IMR-90 (cell line): ENCODE results near the gene MYH10. TPM values are rescaled to one million over a fixed set of nuclear protein-coding genes. Genes with fewer than 3 reads are reported as not detected.

Experiments used
- ATAC-seq: fragments of 200-7000 bp; cut with Tn5 transposase; 2 replicates; pipeline ENCODE4 v1.9.1; 2020; ENCODE audit warnings: low read depth, mild to moderate bottlenecking, moderate library complexity
- BruUV-seq: library from RNA; stranded (reverse); fragments of 400-500 nt; replicated peaks from 2 replicates; lab custom pipeline; 2021; lab: Mats Ljungman, UMichigan
- CTCF ChIA-PET: fragments of 300-600 bp; formaldehyde crosslinking; extraction: SDS; loops from one replicate; lab custom pipeline; 2021; ENCODE audit warnings: antibody characterized with exemption; lab: Yijun Ruan, JAX
- POLR2A ChIA-PET: fragments of 300-600 bp; sonication (Branson Sonifier 250); formaldehyde crosslinking; loops from one replicate; lab custom pipeline; 2022; ENCODE audit warnings: antibody characterized with exemption; ENCODE audit not compliant: unreplicated experiment; lab: Charles Lee
- DNase-seq: peaks from one replicate; pipeline ENCODE4 v3.0.0; 2013
- H2AFZ ChIP-seq: replicated peaks from 2 replicates; pipeline ENCODE3; 2013; ENCODE audit warnings: low read length, mild to moderate bottlenecking; ENCODE audit not compliant: poor library complexity
- H2AK5ac ChIP-seq: 2 replicates; pipeline ENCODE4 v1.6.1; 2013; ENCODE audit warnings: low read depth, low read length, inconsistent platforms
- H2AK9ac ChIP-seq: replicated peaks from 2 replicates; pipeline ENCODE3; 2013; ENCODE audit warnings: mild to moderate bottlenecking, low read depth, low read length, moderate library complexity; ENCODE audit not compliant: poor library complexity
- H2BK120ac ChIP-seq: 2 replicates; pipeline ENCODE4 v1.6.1; 2013; ENCODE audit warnings: low read depth, low read length, inconsistent platforms
- H2BK15ac ChIP-seq: 3 replicates; pipeline ENCODE4 v1.6.1; 2013; ENCODE audit warnings: low read depth, low read length, inconsistent platforms
- H2BK20ac ChIP-seq: 2 replicates; pipeline ENCODE4 v1.6.1; 2013; ENCODE audit warnings: low read depth, mild to moderate bottlenecking, inconsistent platforms, low read length, moderate library complexity
- H2BK5ac ChIP-seq: 2 replicates; pipeline ENCODE4 v1.6.1; 2013; ENCODE audit warnings: mild to moderate bottlenecking, low read depth, low read length, inconsistent platforms; ENCODE audit not compliant: poor library complexity, severe bottlenecking
- H3K14ac ChIP-seq: replicated peaks from 2 replicates; pipeline ENCODE4 v1.6.1; 2013; ENCODE audit warnings: low read depth, low read length, inconsistent platforms
- H3K18ac ChIP-seq: 2 replicates; pipeline ENCODE4 v1.6.1; 2013; ENCODE audit warnings: low read depth, low read length, control low read depth
- H3K23ac ChIP-seq: 2 replicates; pipeline ENCODE4 v1.6.1; 2013; ENCODE audit warnings: low read depth, low read length, inconsistent platforms
- H3K27ac ChIP-seq: 2 replicates; pipeline ENCODE4 v1.5.1; 2013; ENCODE audit warnings: mild to moderate bottlenecking, control low read depth, low read length; ENCODE audit not compliant: insufficient read depth
- H3K27me3 ChIP-seq: 2 replicates; pipeline ENCODE4 v1.6.1; 2013; ENCODE audit warnings: low read length; ENCODE audit not compliant: control insufficient read depth, insufficient read depth
- H3K36me3 ChIP-seq: 2 replicates; pipeline ENCODE4 v1.6.1; 2013; ENCODE audit warnings: low read length, mixed read lengths; ENCODE audit not compliant: control insufficient read depth, insufficient read depth
- H3K4ac ChIP-seq: 2 replicates; pipeline ENCODE4 v1.6.1; 2013; ENCODE audit warnings: low read depth, low read length, inconsistent platforms
- H3K4me1 ChIP-seq: 2 replicates; pipeline ENCODE4 v1.6.1; 2013; ENCODE audit warnings: low read length, mixed read lengths; ENCODE audit not compliant: control insufficient read depth, insufficient read depth
- H3K4me2 ChIP-seq: 2 replicates; pipeline ENCODE4 v1.6.1; 2013; ENCODE audit warnings: low read depth, mild to moderate bottlenecking, control low read depth, low read length, moderate library complexity
- H3K4me3 ChIP-seq: 2 replicates; pipeline ENCODE4 v1.5.1; 2013; ENCODE audit warnings: low read depth, mild to moderate bottlenecking, control low read depth, low read length, moderate library complexity; ENCODE audit not compliant: insufficient read depth
- H3K56ac ChIP-seq: 2 replicates; pipeline ENCODE4 v1.6.1; 2013; ENCODE audit warnings: low read length, inconsistent platforms; ENCODE audit not compliant: insufficient read depth; ENCODE audit errors: extremely low read depth
- H3K79me1 ChIP-seq, 2 experiments: 2 replicates each; pipeline ENCODE4 v1.6.1; 2013; ENCODE audit warnings: low read length in 2 of 2, inconsistent platforms in 1 of 2, low read depth in 1 of 2
- H3K9ac ChIP-seq: 2 replicates; pipeline ENCODE4 v1.6.1; 2013; ENCODE audit warnings: low read depth, low read length, control low read depth
- H3K9me1 ChIP-seq: 2 replicates; pipeline ENCODE4 v1.6.1; 2013; ENCODE audit warnings: low read length, inconsistent platforms; ENCODE audit not compliant: insufficient read depth
- H3K9me3 ChIP-seq: 2 replicates; pipeline ENCODE4 v1.6.1; 2013; ENCODE audit warnings: low read length; ENCODE audit not compliant: control insufficient read depth, insufficient read depth
- H4K20me1 ChIP-seq: 2 replicates; pipeline ENCODE4 v1.6.1; 2013; ENCODE audit warnings: low read length, inconsistent platforms; ENCODE audit not compliant: insufficient read depth
- H4K5ac ChIP-seq: 2 replicates; pipeline ENCODE4 v1.6.1; 2013; ENCODE audit warnings: mild to moderate bottlenecking, low read depth, low read length, control low read depth
- H4K8ac ChIP-seq, 2 experiments: 2 replicates each; pipeline ENCODE4 v1.6.1; 2013; ENCODE audit warnings: low read depth in 2 of 2, low read length in 2 of 2, control low read depth in 1 of 2, inconsistent platforms in 1 of 2
- H4K91ac ChIP-seq: 2 replicates; pipeline ENCODE4 v1.6.1; 2013; ENCODE audit warnings: low read depth, low read length, inconsistent platforms; ENCODE audit not compliant: insufficient read depth
- BHLHE40 ChIP-seq: fragments of 150-350 bp; IDR thresholded peaks from 2 replicates; pipeline ENCODE4 v1.6.1; 2016; ENCODE audit warnings: mild to moderate bottlenecking, low read depth, low read length
- CEBPB ChIP-seq: IDR thresholded peaks from 2 replicates; pipeline ENCODE4 v1.6.1; 2012; ENCODE audit warnings: low read depth, low read length, improper control_type of control experiment
- CHD1 ChIP-seq: IDR thresholded peaks from 2 replicates; pipeline ENCODE4 v1.6.1; 2012; ENCODE audit warnings: low read depth, low read length, improper control_type of control experiment
- FOS ChIP-seq: fragments of 150-350 bp; IDR thresholded peaks from 2 replicates; pipeline ENCODE4 v1.6.1; 2016; ENCODE audit warnings: low read depth, low read length
- MAFK ChIP-seq: IDR thresholded peaks from 2 replicates; pipeline ENCODE4 v1.6.1; 2012; ENCODE audit warnings: low read depth, low read length, improper control_type of control experiment
- MAZ ChIP-seq: IDR thresholded peaks from 2 replicates; pipeline ENCODE4 v1.6.1; 2012; ENCODE audit warnings: low read depth, mild to moderate bottlenecking, low read length, improper control_type of control experiment, moderate library complexity, borderline replicate concordance
- MXI1 ChIP-seq: IDR thresholded peaks from 2 replicates; pipeline ENCODE4 v1.6.1; 2012; ENCODE audit warnings: low read depth, mild to moderate bottlenecking, low read length, moderate library complexity, borderline replicate concordance
- NFE2L2 ChIP-seq: fragments of 150-350 bp; IDR thresholded peaks from 2 replicates; pipeline ENCODE4 v1.6.1; 2016; ENCODE audit warnings: low read depth, mild to moderate bottlenecking, low read length
- POLR2A ChIP-seq: IDR thresholded peaks from 2 replicates; pipeline ENCODE4 v1.6.1; 2012; ENCODE audit warnings: mild to moderate bottlenecking, low read depth, low read length
- RAD21 ChIP-seq: IDR thresholded peaks from 2 replicates; pipeline ENCODE4 v1.6.1; 2012; ENCODE audit warnings: low read length, improper control_type of control experiment
- RCOR1 ChIP-seq: IDR thresholded peaks from 2 replicates; pipeline ENCODE4 v1.6.1; 2012; ENCODE audit warnings: mild to moderate bottlenecking, low read length, improper control_type of control experiment; ENCODE audit not compliant: insufficient replicate concordance
- RFX5 ChIP-seq: IDR thresholded peaks from 2 replicates; pipeline ENCODE4 v1.8.0; 2012; ENCODE audit warnings: low read depth, mild to moderate bottlenecking, low read length, moderate library complexity
- SMC3 ChIP-seq: fragments of 150-350 bp; IDR thresholded peaks from 2 replicates; pipeline ENCODE4 v1.6.1; 2016; ENCODE audit warnings: low read depth, mild to moderate bottlenecking, antibody characterized with exemption, low read length, moderate library complexity
- WGBS, 2 experiments: methylation state at CpG; one replicate each; pipeline versions ENCODE4 v1.1.5 to v1.1.7; 2013; ENCODE audit warnings: missing lambda C conversion rate in 2 of 2; ENCODE audit not compliant: insufficient read length in 1 of 2; ENCODE audit errors: extremely low coverage in 2 of 2; 5-methylcytosine and 5-hydroxymethylcytosine counted together
- dilution Hi-C: fragments of 300-500 bp; cut with HindIII; formaldehyde crosslinking; loops from one replicate; pipeline ENCODE4 v1.14.3; 2018; ENCODE audit warnings: low sequenced_read_pairs; ENCODE audit not compliant: unreplicated experiment
- in situ Hi-C: fragments of 300-500 bp; cut with MboI; formaldehyde crosslinking; loops from 3 replicates; pipeline ENCODE4 v1.14.3; 2019; ENCODE audit warnings: low sequenced_read_pairs, inconsistent platforms, mixed read lengths
- intact Hi-C: fragments of 100-400 bp; cut with micrococcal nuclease; formaldehyde crosslinking; loops from 2 replicates; pipeline ENCODE4 v1.10.0; 2022
- polyA plus RNA-seq, 3 experiments: library from polyadenylated mRNA; depleted of rRNA; stranded (reverse); fragments of >200 nt; gene quantifications; 2 replicates each; pipeline ENCODE4 v1.2.3, GENCODE V29; 2012; ENCODE audit warnings: low replicate concordance in 1 of 3
- total RNA-seq: library from RNA; depleted of rRNA; stranded (reverse); fragments of >200 nt; gene quantifications from 2 replicates; pipeline ENCODE4 v1.2.3, GENCODE V29; 2012
- TF ChIP-seq, protein P1 (sequence below): conservative IDR thresholded peaks from 2 replicates; pipeline ENCODE4 v1.5.1; 2012; ENCODE audit warnings: mild to moderate bottlenecking, low read depth, low read length, improper control_type of control experiment
- TF ChIP-seq, protein P2 (sequence below): fragments of 150-350 bp; IDR thresholded peaks from 2 replicates; pipeline ENCODE4 v1.6.1; 2016; ENCODE audit warnings: low read depth, mild to moderate bottlenecking, low read length, moderate library complexity, borderline replicate concordance
- TF ChIP-seq, protein P3 (sequence below): fragments of 150-350 bp; IDR thresholded peaks from 2 replicates; pipeline ENCODE4 v1.6.1; 2017; ENCODE audit warnings: mild to moderate bottlenecking, antibody characterized with exemption, low read length, low read depth

MYH10 gene
- total and polyA plus RNA-seq, 2 of the 4 experiments (the other 2 are of a cell fraction): 71.2 to 95.2 TPM

DNA sequence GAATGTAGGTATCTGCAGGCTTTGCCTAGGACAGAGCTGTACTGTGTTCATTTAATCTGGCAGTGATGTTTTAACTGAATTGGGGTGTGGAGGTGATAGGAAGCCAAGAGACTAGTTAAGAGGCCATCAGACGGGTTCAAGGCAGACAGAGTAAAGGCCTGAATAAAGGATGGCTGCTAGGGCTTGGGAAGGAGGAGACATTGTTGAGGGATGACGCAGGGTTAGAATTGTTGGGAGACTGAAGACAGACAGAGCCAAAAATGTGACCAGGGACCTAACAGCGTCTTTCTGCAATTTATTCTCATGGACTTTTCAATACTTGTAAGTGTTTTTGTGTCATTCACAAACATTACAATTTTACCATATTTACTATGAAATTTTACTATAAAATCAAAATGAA, 48.6 kb upstream of the MYH10 start:
- Histone ChIP-seq H3K9me1 (peaks cover 3% of the 10 kb centered on the region; the same call in 1 of the 2 replicates), H3K79me1 (no peaks in the 10 kb centered on the region), H2AK9ac (no peak overlapping the region), H2BK120ac (no peak overlapping the region), H3K9me3 (peaks cover 2% of the 10 kb centered on the region; the same call in 1 of the 2 replicates), H4K20me1 (no peaks in the 10 kb centered on the region), H2AK5ac (no peak overlapping the region), H3K4ac (no peak overlapping the region), H3K4me1 (peaks cover 11% of the 10 kb centered on the region), H3K14ac (no peak overlapping the region), H2BK15ac (no peak overlapping the region), H4K8ac (no peak overlapping the region), H3K56ac (no peak overlapping the region), H3K27ac (no peak overlapping the region), H3K36me3 (no peaks in the 10 kb centered on the region), H2BK5ac (no peak overlapping the region), H3K4me2 (no peak overlapping the region), H3K18ac (no peak overlapping the region), H2BK20ac (no peak overlapping the region), H3K4me3 (no peak overlapping the region), H3K23ac (no peak overlapping the region), H3K27me3 (no peaks in the 10 kb centered on the region), H2AFZ (no peak overlapping the region), H4K5ac (no peak overlapping the region), H4K91ac (no peak overlapping the region), H3K9ac (no peak overlapping the region)
- intact Hi-C loops: no loop called here
- ChIA-PET CTCF (no interaction called here), POLR2A (no interaction called here)
- whole genome bisulfite sequencing, 2 experiments: 82% methylated on average over 2 of the region's 3 CpGs; no CpG with 5 or more reads in 1 of the 2 experiments
- no peak for ATAC-seq
- dilution Hi-C loops: no loop called here
- DNase-seq: no peak
- BruUV-seq: no TSS peak
- in situ Hi-C loops: no loop called here
- TF ChIP-seq FOS (no peak), CHD1 (no peak), SMC3 (no peak), MAFK (no peak), BHLHE40 (no peak), RFX5 (no peak), CEBPB (no peak), MXI1 (no peak), NFE2L2 (no peak), POLR2A (no peak), RCOR1 (no peak), RAD21 (no peak), MAZ (no peak)
- TF ChIP-seq, protein P1, sequence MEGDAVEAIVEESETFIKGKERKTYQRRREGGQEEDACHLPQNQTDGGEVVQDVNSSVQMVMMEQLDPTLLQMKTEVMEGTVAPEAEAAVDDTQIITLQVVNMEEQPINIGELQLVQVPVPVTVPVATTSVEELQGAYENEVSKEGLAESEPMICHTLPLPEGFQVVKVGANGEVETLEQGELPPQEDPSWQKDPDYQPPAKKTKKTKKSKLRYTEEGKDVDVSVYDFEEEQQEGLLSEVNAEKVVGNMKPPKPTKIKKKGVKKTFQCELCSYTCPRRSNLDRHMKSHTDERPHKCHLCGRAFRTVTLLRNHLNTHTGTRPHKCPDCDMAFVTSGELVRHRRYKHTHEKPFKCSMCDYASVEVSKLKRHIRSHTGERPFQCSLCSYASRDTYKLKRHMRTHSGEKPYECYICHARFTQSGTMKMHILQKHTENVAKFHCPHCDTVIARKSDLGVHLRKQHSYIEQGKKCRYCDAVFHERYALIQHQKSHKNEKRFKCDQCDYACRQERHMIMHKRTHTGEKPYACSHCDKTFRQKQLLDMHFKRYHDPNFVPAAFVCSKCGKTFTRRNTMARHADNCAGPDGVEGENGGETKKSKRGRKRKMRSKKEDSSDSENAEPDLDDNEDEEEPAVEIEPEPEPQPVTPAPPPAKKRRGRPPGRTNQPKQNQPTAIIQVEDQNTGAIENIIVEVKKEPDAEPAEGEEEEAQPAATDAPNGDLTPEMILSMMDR: no peak
- TF ChIP-seq, protein P2, sequence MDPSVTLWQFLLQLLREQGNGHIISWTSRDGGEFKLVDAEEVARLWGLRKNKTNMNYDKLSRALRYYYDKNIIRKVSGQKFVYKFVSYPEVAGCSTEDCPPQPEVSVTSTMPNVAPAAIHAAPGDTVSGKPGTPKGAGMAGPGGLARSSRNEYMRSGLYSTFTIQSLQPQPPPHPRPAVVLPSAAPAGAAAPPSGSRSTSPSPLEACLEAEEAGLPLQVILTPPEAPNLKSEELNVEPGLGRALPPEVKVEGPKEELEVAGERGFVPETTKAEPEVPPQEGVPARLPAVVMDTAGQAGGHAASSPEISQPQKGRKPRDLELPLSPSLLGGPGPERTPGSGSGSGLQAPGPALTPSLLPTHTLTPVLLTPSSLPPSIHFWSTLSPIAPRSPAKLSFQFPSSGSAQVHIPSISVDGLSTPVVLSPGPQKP: no peak
- TF ChIP-seq, protein P3, sequence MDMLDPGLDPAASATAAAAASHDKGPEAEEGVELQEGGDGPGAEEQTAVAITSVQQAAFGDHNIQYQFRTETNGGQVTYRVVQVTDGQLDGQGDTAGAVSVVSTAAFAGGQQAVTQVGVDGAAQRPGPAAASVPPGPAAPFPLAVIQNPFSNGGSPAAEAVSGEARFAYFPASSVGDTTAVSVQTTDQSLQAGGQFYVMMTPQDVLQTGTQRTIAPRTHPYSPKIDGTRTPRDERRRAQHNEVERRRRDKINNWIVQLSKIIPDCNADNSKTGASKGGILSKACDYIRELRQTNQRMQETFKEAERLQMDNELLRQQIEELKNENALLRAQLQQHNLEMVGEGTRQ: no peak
